Measurements from ENCODE around the gene TPP1.

DNA sequence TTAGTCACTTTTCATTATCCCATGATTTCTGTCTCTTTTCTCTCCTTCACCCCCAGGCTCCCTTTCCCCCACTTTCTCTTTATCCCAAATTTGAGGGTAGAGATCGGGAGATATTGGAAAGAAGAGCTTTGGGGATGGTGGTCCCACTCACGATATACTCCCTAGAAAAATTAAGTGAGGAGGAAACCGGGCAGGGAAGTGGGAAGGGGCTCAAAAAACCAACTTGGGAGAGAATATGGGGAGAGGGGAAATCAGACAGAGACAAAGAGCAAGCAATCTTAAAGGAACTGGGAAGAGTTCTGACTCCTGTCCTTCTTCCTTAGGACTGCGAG lies 37.3 kb upstream of the TPP1 start:
- TF ChIP-seq, protein P1, sequence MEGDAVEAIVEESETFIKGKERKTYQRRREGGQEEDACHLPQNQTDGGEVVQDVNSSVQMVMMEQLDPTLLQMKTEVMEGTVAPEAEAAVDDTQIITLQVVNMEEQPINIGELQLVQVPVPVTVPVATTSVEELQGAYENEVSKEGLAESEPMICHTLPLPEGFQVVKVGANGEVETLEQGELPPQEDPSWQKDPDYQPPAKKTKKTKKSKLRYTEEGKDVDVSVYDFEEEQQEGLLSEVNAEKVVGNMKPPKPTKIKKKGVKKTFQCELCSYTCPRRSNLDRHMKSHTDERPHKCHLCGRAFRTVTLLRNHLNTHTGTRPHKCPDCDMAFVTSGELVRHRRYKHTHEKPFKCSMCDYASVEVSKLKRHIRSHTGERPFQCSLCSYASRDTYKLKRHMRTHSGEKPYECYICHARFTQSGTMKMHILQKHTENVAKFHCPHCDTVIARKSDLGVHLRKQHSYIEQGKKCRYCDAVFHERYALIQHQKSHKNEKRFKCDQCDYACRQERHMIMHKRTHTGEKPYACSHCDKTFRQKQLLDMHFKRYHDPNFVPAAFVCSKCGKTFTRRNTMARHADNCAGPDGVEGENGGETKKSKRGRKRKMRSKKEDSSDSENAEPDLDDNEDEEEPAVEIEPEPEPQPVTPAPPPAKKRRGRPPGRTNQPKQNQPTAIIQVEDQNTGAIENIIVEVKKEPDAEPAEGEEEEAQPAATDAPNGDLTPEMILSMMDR (IDR thresholded peaks at IDR 0.05), result no peak
- TF ChIP-seq POLR2A (IDR thresholded peaks at IDR 0.05) (no peak), EP300 (IDR thresholded peaks at IDR 0.05) (no peak)
